ENCODE measurements around the gene SLC15A1. TPM values are rescaled to one million over a fixed set of nuclear protein-coding genes. Genes with fewer than 3 reads are reported as not detected.

The SLC15A1 gene
- total RNA-seq, 5 donors from 2014 or later (not counting 1 experiment from before 2014, with no cell fraction given) = 0.10 to 0.18 TPM; not detected in 3

- no peaks in the 10 kb centered on the region for H3K9me3 ChIP-seq
- Mint-ChIP-seq H3K27me3 (peaks cover 8 to 10% of the 10 kb centered on the region in 2 donors), H3K4me1 (no peaks in the 10 kb centered on the region), H3K9me3 (peaks cover 0 to 14% (median 4%) of the 10 kb centered on the region in 3 donors), H3K36me3 (no peaks in the 10 kb centered on the region), H3K4me3 (no peak overlapping the region), H3K27ac (no peak overlapping the region)
- H3K4me1 ChIP-seq (ENCODE audit: control insufficient read depth in 1 of 2, extremely low read depth in 1 of 2, insufficient read depth in 2 of 2, low read length in 2 of 2) = no peaks in the 10 kb centered on the region
- CTCF ChIA-PET = interaction anchor here in 1 of 2 donors (0.5 kb wide), 1 partner anchor 1756 kb away, joined by 3 read pairs; no protein-coding TSS in a partner anchor
- ATAC-seq (replicated peaks in 1 of 4) (no peak), DNase-seq (no peak)
- no peak overlapping the region for H3K4me3 ChIP-seq (ENCODE audit: control insufficient read depth in 1 of 2, extremely low read depth in 1 of 2, low read length in 1 of 2)
- POLR2A ChIA-PET = no interaction called here
- no peaks in the 10 kb centered on the region for H3K36me3 ChIP-seq (ENCODE audit: control insufficient read depth in 2 of 2, extremely low read depth in 1 of 2, insufficient read depth in 1 of 2, low read length in 1 of 2)
- H3K27me3 ChIP-seq (replicated peaks in 1 of 2; ENCODE audit: control insufficient read depth in 2 of 2, extremely low read depth in 1 of 2, insufficient read depth in 2 of 2, low read length in 1 of 2) = peaks cover 0 to 16% of the 10 kb centered on the region in 2 experiments
- WGBS (ENCODE audit: insufficient coverage) = 74% methylated on average over 11 of the region's 16 CpGs
- no peak overlapping the region for H3K27ac ChIP-seq (ENCODE audit: low read length)
Observed at GRCh38 chr13:98771838-98772611, 19.6 kb upstream of the SLC15A1 start.

DNA sequence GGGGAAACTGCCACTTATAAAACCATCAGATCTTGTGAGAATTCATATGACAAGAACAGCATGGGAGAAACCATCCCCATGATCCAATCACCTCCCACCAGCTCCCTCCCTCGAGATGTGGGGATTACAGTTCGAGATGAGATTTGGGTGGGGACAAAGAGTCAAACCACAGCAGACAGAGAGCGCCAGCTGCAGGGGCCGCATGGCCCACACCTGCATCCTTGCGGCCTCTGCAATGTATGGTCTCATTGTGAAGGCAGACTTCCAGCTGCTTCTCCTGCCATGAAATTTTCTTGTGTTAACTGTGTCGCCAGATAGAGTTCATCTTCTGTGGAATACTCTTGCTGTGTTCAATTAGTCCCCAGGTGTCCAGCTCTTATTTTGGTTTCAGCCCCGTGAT, 17.3 kb upstream of the SLC15A1 start:
- Mint-ChIP-seq H3K36me3 (no peaks in the 10 kb centered on the region), H3K27me3 (peaks cover 9 to 10% of the 10 kb centered on the region in 2 donors), H3K4me3 (no peak overlapping the region), H3K9me3 (peaks cover 0 to 14% (median 4%) of the 10 kb centered on the region in 3 donors), H3K4me1 (no peaks in the 10 kb centered on the region), H3K27ac (no peak overlapping the region)
- Histone ChIP-seq H3K27me3 (replicated peaks in 1 of 2; ENCODE audit: control insufficient read depth in 2 of 2, extremely low read depth in 1 of 2, insufficient read depth in 2 of 2, low read length in 1 of 2) (peaks cover 0 to 16% of the 10 kb centered on the region in 2 experiments), H3K4me1 (ENCODE audit: control insufficient read depth in 1 of 2, extremely low read depth in 1 of 2, insufficient read depth in 2 of 2, low read length in 2 of 2) (no peaks in the 10 kb centered on the region), H3K36me3 (ENCODE audit: control insufficient read depth in 2 of 2, extremely low read depth in 1 of 2, insufficient read depth in 1 of 2, low read length in 1 of 2) (no peaks in the 10 kb centered on the region), H3K27ac (ENCODE audit: low read length) (no peak overlapping the region), H3K9me3 (no peaks in the 10 kb centered on the region), H3K4me3 (ENCODE audit: control insufficient read depth in 1 of 2, extremely low read depth in 1 of 2, low read length in 1 of 2) (no peak overlapping the region)
- CTCF ChIA-PET = interaction anchor here in 1 of 2 donors (0.6 kb wide), 1 partner anchor 70 kb away, joined by 3 read pairs; no protein-coding TSS in a partner anchor
- POLR2A ChIA-PET = no interaction called here
- ATAC-seq (replicated peaks in 1 of 4) (no peak), DNase-seq (no peak)
- WGBS (ENCODE audit: insufficient coverage) = 50% methylated on average over 6 of the region's 7 CpGs

DNA sequence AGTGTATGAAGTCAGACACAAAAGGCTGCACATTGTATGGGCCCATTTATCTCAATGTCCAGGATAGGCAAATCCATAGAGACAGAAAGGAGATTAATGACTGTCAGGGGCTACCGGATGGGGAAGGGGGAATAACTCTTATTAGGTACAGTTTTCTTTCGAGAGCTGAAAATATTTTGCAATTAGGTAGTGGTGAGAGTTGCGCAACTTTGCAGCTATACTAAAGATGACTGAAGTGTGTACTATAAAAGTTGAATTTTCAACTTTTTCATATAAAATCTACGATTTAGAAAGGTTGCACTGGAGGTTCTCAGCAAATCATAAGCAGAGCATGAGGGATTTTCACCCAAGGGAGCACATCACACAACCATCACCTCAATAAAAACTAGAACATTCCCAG, 16.1 kb upstream of the SLC15A1 start:
- POLR2A ChIA-PET = no interaction called here
- 70% methylated on average over 2 of the region's 4 CpGs for WGBS (ENCODE audit: insufficient coverage)

DNA sequence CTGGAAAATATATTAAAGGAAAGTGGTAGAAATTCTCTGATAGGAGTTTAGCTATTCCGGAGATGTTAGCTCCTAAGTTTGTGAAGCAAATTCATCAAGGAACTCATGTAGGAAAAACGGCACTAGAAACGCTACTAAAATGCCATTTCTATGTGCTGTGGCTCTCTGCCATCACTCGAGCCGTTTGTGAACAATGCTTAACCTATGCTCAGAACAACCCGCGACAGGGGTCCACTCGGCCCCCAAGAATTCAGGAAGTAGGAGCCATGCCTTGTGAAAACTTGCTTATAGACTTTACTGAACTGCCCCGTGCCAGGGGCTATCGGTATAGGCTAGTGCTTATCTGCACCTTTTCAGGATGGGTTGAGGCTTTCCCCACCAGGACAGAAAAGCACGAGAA, 14.2 kb upstream of the SLC15A1 start:
- peaks cover 0 to 8% of the 10 kb centered on the region in 2 experiments for H3K27me3 ChIP-seq (replicated peaks in 1 of 2; ENCODE audit: control insufficient read depth in 2 of 2, extremely low read depth in 1 of 2, insufficient read depth in 2 of 2, low read length in 1 of 2)
- no peaks in the 10 kb centered on the region for H3K36me3 ChIP-seq (ENCODE audit: control insufficient read depth in 2 of 2, extremely low read depth in 1 of 2, insufficient read depth in 1 of 2, low read length in 1 of 2)
- Mint-ChIP-seq H3K4me1 (no peaks in the 10 kb centered on the region), H3K36me3 (no peaks in the 10 kb centered on the region), H3K27ac (no peak overlapping the region), H3K27me3 (peaks cover 9 to 16% of the 10 kb centered on the region in 2 donors), H3K9me3 (peaks cover 4 to 14% (median 4%) of the 10 kb centered on the region in 3 donors), H3K4me3 (no peak overlapping the region)
- POLR2A ChIA-PET = no interaction called here
- no peak overlapping the region for H3K4me3 ChIP-seq (ENCODE audit: control insufficient read depth in 1 of 2, extremely low read depth in 1 of 2, low read length in 1 of 2)
- DNase-seq (no peak), ATAC-seq (replicated peaks in 1 of 4) (no peak)
- H3K9me3 ChIP-seq = no peaks in the 10 kb centered on the region
- no peaks in the 10 kb centered on the region for H3K4me1 ChIP-seq (ENCODE audit: control insufficient read depth in 1 of 2, extremely low read depth in 1 of 2, insufficient read depth in 2 of 2, low read length in 2 of 2)
- 61% methylated on average over 10 of the region's 11 CpGs for WGBS (ENCODE audit: insufficient coverage)
- H3K27ac ChIP-seq (ENCODE audit: low read length) = no peak overlapping the region
- CTCF ChIA-PET = no interaction called here

More for the DNA sequence above, 16.1 kb upstream of the SLC15A1 start:
- Histone ChIP-seq H3K9me3 (no peaks in the 10 kb centered on the region), H3K27ac (ENCODE audit: low read length) (no peak overlapping the region), H3K36me3 (ENCODE audit: control insufficient read depth in 2 of 2, extremely low read depth in 1 of 2, insufficient read depth in 1 of 2, low read length in 1 of 2) (no peaks in the 10 kb centered on the region), H3K27me3 (replicated peaks in 1 of 2; ENCODE audit: control insufficient read depth in 2 of 2, extremely low read depth in 1 of 2, insufficient read depth in 2 of 2, low read length in 1 of 2) (peaks cover 0 to 8% of the 10 kb centered on the region in 2 experiments), H3K4me3 (ENCODE audit: control insufficient read depth in 1 of 2, extremely low read depth in 1 of 2, low read length in 1 of 2) (no peak overlapping the region), H3K4me1 (ENCODE audit: control insufficient read depth in 1 of 2, extremely low read depth in 1 of 2, insufficient read depth in 2 of 2, low read length in 2 of 2) (no peaks in the 10 kb centered on the region)
- DNase-seq = no peak
- no peak overlapping the region for H3K27ac Mint-ChIP-seq
- no peak for ATAC-seq (replicated peaks in 1 of 4)
- H3K4me1 Mint-ChIP-seq = no peaks in the 10 kb centered on the region
- peaks cover 0 to 14% (median 4%) of the 10 kb centered on the region in 3 donors for H3K9me3 Mint-ChIP-seq
- CTCF ChIA-PET = no interaction called here
- no peak overlapping the region for H3K4me3 Mint-ChIP-seq
- H3K27me3 Mint-ChIP-seq = peaks cover 9 to 13% of the 10 kb centered on the region in 2 donors
- no peaks in the 10 kb centered on the region for H3K36me3 Mint-ChIP-seq

DNA sequence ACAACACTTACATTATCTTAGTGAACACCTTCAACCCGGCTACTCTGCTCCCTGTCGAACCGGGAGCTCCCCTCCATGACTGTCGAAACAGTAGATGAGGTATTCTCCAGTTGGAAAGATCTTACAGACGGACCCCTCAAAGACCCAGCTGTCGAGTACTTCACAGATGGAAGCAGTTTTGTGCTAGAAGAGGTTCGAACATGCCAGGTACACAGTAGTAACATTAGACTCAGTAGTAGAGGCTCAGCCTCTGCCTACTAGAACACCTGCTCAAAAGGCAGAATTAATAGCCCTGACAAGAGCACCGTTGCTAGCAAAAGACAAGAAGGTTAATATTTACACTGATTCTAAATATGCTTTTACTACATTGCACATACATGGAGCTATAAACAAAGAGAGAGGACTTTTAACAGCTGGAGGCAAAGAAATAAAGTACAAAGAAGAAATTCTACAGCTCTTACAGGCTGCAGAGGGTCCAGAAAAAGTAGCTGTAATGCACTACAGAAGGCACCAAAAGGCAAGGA, 13.6 kb upstream of the SLC15A1 start:
- no peak overlapping the region for H3K4me3 Mint-ChIP-seq
- ATAC-seq (replicated peaks in 1 of 4) = no peak
- peaks cover 0 to 8% of the 10 kb centered on the region in 2 experiments for H3K27me3 ChIP-seq (replicated peaks in 1 of 2; ENCODE audit: control insufficient read depth in 2 of 2, extremely low read depth in 1 of 2, insufficient read depth in 2 of 2, low read length in 1 of 2)
- H3K27me3 Mint-ChIP-seq = peaks cover 10 to 16% of the 10 kb centered on the region in 2 donors
- H3K36me3 ChIP-seq (ENCODE audit: control insufficient read depth in 2 of 2, extremely low read depth in 1 of 2, insufficient read depth in 1 of 2, low read length in 1 of 2) = no peaks in the 10 kb centered on the region
- ChIA-PET CTCF (no interaction called here), POLR2A (no interaction called here)
- 76% methylated on average over 3 of the region's 8 CpGs for WGBS (ENCODE audit: insufficient coverage)
- no peak for DNase-seq
- H3K9me3 Mint-ChIP-seq = peaks cover 2 to 14% (median 4%) of the 10 kb centered on the region in 3 donors
- H3K4me3 ChIP-seq (ENCODE audit: control insufficient read depth in 1 of 2, extremely low read depth in 1 of 2, low read length in 1 of 2) = no peak overlapping the region
- no peaks in the 10 kb centered on the region for H3K4me1 Mint-ChIP-seq
- no peaks in the 10 kb centered on the region for H3K4me1 ChIP-seq (ENCODE audit: control insufficient read depth in 1 of 2, extremely low read depth in 1 of 2, insufficient read depth in 2 of 2, low read length in 2 of 2)
- H3K27ac Mint-ChIP-seq = no peak overlapping the region
- H3K27ac ChIP-seq (ENCODE audit: low read length) = no peak overlapping the region
- no peaks in the 10 kb centered on the region for H3K9me3 ChIP-seq
- no peaks in the 10 kb centered on the region for H3K36me3 Mint-ChIP-seq

DNA sequence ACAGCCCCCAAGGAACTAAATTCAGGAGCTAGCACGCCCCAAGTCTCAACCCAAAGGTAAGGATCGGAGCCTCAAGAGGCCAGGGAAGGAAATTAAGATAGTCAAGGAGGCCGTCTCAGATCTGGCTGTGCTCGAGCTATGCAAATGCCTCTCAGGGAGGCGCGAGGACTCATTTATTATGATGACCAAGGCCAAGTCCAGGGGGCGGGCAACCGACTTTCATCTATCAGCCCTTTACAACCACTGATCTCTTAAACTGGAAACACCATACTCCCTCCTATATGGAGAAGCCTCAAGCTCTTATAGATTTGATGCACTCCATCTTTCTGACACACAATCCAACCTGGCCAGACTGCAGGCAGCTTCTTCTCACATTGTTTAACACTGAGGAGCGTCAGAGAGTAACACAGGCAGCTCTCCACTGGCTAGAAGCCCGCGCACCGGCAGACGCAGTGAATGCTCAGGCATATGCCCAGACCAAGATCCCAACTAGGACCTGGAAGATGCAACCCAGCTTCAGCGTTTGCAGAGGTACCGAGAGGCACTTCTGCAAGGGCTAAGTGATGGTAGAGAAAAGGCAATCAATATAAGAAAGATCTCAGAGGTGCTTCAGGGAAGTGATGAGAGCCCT, 9.6 kb upstream of the SLC15A1 start:
- Mint-ChIP-seq H3K27ac (no peak overlapping the region), H3K36me3 (no peaks in the 10 kb centered on the region), H3K9me3 (peaks cover 5 to 8% (median 8%) of the 10 kb centered on the region in 3 donors), H3K4me3 (peak overlapping the region in 1 of 3 donors; percentile 21), H3K27me3 (peaks cover 6 to 12% of the 10 kb centered on the region in 2 donors), H3K4me1 (no peaks in the 10 kb centered on the region)
- Histone ChIP-seq H3K4me1 (ENCODE audit: control insufficient read depth in 1 of 2, extremely low read depth in 1 of 2, insufficient read depth in 2 of 2, low read length in 2 of 2) (no peaks in the 10 kb centered on the region), H3K4me3 (ENCODE audit: control insufficient read depth in 1 of 2, extremely low read depth in 1 of 2, low read length in 1 of 2) (no peak overlapping the region), H3K36me3 (ENCODE audit: control insufficient read depth in 2 of 2, extremely low read depth in 1 of 2, insufficient read depth in 1 of 2, low read length in 1 of 2) (no peaks in the 10 kb centered on the region), H3K27ac (ENCODE audit: low read length) (no peak overlapping the region), H3K9me3 (no peaks in the 10 kb centered on the region), H3K27me3 (replicated peaks in 1 of 2; ENCODE audit: control insufficient read depth in 2 of 2, extremely low read depth in 1 of 2, insufficient read depth in 2 of 2, low read length in 1 of 2) (peaks cover 0 to 12% of the 10 kb centered on the region in 2 experiments)
- 93% methylated on average over 14 of the region's 15 CpGs for WGBS (ENCODE audit: insufficient coverage)
- CTCF ChIA-PET = no interaction called here
- no peak for ATAC-seq (replicated peaks in 1 of 4)
- no peak for DNase-seq
- POLR2A ChIA-PET = interaction anchor here in 1 of 2 donors (0.6 kb wide), 1 partner anchor 191 kb away, joined by 3 read pairs; no protein-coding TSS in a partner anchor

All from T-cell (primary cell).